Measurements from ENCODE around the gene TMEM186. TPM values are rescaled to one million over a fixed set of nuclear protein-coding genes. Genes with fewer than 3 reads are reported as not detected.

The TMEM186 gene
- total RNA-seq, 1 donor from 2014 or later = 8.4 TPM

DNA sequence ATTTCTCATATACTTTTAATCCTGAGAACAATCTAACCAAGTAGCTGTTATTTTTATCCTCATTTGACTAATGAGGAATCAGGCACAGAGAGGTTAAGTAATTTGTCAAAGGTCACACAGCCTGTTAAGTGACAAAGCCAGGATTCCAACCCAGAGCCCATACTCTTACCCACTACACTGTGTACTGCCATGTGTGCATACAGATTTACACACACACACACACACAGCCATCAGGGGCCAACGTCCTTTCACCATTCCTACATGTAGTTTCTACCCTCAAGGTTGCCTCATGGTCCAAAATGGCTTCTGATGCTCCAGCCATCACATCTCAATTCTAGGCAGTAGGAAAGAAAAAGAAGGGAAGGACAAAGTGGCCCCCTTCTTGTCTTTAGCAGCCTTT lies 22.1 kb downstream of the TMEM186 start:
- Mint-ChIP-seq H3K27ac (ENCODE audit: unreplicated experiment) (no peak overlapping the region), H3K27me3 (ENCODE audit: low read depth) (no peaks in the 10 kb centered on the region), H3K36me3 (ENCODE audit: low read depth) (no peaks in the 10 kb centered on the region), H3K4me3 (ENCODE audit: unreplicated experiment) (no peak overlapping the region), H3K4me1 (ENCODE audit: low read depth) (no peaks in the 10 kb centered on the region), H3K9me3 (ENCODE audit: low read depth) (no peaks in the 10 kb centered on the region)
- DNase-seq (ENCODE audit: low spot score) = no peak
- no peak for TF ChIP-seq CTCF (IDR thresholded peaks at IDR 0.05)

GRCh38 chr16:8774208-8774607 lies 23.2 kb downstream of the TMEM186 start:
- H3K27me3 Mint-ChIP-seq (ENCODE audit: low read depth) = no peaks in the 10 kb centered on the region
- H3K9me3 Mint-ChIP-seq (ENCODE audit: low read depth) = no peaks in the 10 kb centered on the region
- no peak for DNase-seq (ENCODE audit: low spot score)
- no peaks in the 10 kb centered on the region for H3K36me3 Mint-ChIP-seq (ENCODE audit: low read depth)
- H3K4me3 Mint-ChIP-seq (ENCODE audit: unreplicated experiment) = no peak overlapping the region
- no peak overlapping the region for H3K27ac Mint-ChIP-seq (ENCODE audit: unreplicated experiment)
- H3K4me1 Mint-ChIP-seq (ENCODE audit: low read depth) = no peaks in the 10 kb centered on the region
- TF ChIP-seq CTCF (IDR thresholded peaks at IDR 0.05) = no peak

DNA sequence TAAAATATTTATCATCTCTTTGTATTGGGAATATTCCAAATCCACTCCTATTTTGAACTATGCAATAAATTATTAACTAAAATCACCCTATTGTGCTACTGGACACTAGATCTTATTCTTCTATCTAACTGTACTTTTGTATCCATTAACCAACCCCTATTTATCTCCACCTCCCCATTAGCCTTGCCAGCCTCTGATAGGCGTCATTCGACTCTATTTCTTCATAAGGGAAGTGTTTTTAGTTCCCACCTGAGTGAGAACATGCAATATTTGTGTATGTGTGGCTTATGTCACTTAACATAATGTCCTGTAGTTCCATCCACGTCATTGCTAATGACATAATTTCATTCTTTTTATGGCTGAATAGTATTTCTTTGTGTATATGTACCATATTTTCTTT lies 23.9 kb downstream of the TMEM186 start:
- TF ChIP-seq CTCF (IDR thresholded peaks at IDR 0.05) = no peak
- Mint-ChIP-seq H3K4me1 (ENCODE audit: low read depth) (no peaks in the 10 kb centered on the region), H3K4me3 (ENCODE audit: unreplicated experiment) (no peak overlapping the region), H3K27me3 (ENCODE audit: low read depth) (no peaks in the 10 kb centered on the region), H3K9me3 (ENCODE audit: low read depth) (no peaks in the 10 kb centered on the region), H3K27ac (ENCODE audit: unreplicated experiment) (no peak overlapping the region), H3K36me3 (ENCODE audit: low read depth) (no peaks in the 10 kb centered on the region)
- DNase-seq (ENCODE audit: low spot score) = no peak

DNA sequence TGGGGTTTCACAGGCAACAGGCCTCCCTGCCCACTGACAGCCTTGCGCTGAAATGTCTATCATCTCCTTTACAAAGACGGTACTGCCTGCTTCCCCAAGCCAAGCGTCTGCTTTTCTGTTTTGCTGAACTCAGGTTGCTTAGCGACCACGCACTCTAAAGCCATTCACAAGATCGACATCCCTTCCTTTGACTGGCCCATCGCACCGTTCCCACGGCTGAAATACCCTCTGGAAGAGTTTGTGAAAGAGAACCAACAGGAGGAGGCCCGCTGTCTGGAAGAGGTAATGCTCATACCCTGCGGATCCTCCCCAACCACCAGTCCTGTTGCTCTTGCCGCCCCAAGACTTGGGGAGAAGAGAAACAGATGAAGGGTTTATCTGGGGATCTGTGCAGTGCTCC lies 28.7 kb downstream of the TMEM186 start:
- Mint-ChIP-seq H3K36me3 (ENCODE audit: low read depth) (no peaks in the 10 kb centered on the region), H3K27ac (ENCODE audit: unreplicated experiment) (no peak overlapping the region), H3K4me1 (ENCODE audit: low read depth) (no peaks in the 10 kb centered on the region), H3K4me3 (ENCODE audit: unreplicated experiment) (no peak overlapping the region), H3K9me3 (ENCODE audit: low read depth) (no peaks in the 10 kb centered on the region), H3K27me3 (ENCODE audit: low read depth) (no peaks in the 10 kb centered on the region)
- peak; percentile 61 for DNase-seq (ENCODE audit: low spot score)
- TF ChIP-seq CTCF (IDR thresholded peaks at IDR 0.05) = no peak

- Mint-ChIP-seq H3K27me3 (ENCODE audit: low read depth) (no peaks in the 10 kb centered on the region), H3K9me3 (ENCODE audit: low read depth) (no peaks in the 10 kb centered on the region), H3K4me1 (ENCODE audit: low read depth) (no peaks in the 10 kb centered on the region), H3K36me3 (ENCODE audit: low read depth) (no peaks in the 10 kb centered on the region), H3K27ac (ENCODE audit: unreplicated experiment) (no peak overlapping the region), H3K4me3 (ENCODE audit: unreplicated experiment) (no peak overlapping the region)
- no peak for DNase-seq (ENCODE audit: low spot score)
- TF ChIP-seq CTCF (IDR thresholded peaks at IDR 0.05) = no peak
Observed at GRCh38 chr16:8768283-8768682, 29.2 kb downstream of the TMEM186 start.
